Neural crest cell (in vitro differentiated cells): ENCODE measurements around the gene KSR1. TPM values are rescaled to one million over a fixed set of nuclear protein-coding genes. Genes with fewer than 3 reads are reported as not detected.

Experiments used
- DNase-seq: peaks from one replicate; pipeline ENCODE4 v3.0.0; 2021; ENCODE audit warnings: low read depth, mixed read lengths, low spot score
- H3K27ac Mint-ChIP-seq: one replicate; pipeline ENCODE4 v1.8.0; 2021; ENCODE audit warnings: mild to moderate bottlenecking, mixed read lengths; ENCODE audit not compliant: unreplicated experiment
- H3K27me3 Mint-ChIP-seq: 2 replicates; pipeline ENCODE4 v1.8.0; 2021; ENCODE audit warnings: low read depth, mild to moderate bottlenecking, mixed read lengths
- H3K36me3 Mint-ChIP-seq: 2 replicates; pipeline ENCODE4 v1.8.0; 2021; ENCODE audit warnings: low read depth, mild to moderate bottlenecking, mixed read lengths
- H3K4me1 Mint-ChIP-seq: 2 replicates; pipeline ENCODE4 v1.8.0; 2021; ENCODE audit warnings: mixed read lengths
- H3K4me3 Mint-ChIP-seq: one replicate; pipeline ENCODE4 v1.8.0; 2021; ENCODE audit warnings: mild to moderate bottlenecking, mixed read lengths
- H3K9me3 Mint-ChIP-seq: 2 replicates; pipeline ENCODE4 v1.8.0; 2021; ENCODE audit warnings: mixed read lengths
- CTCF ChIP-seq: fragments of 200-600 bp; sonication (generic); conservative IDR thresholded peaks from 2 replicates; pipeline ENCODE4 v1.5.0; 2021; ENCODE audit warnings: antibody characterized with exemption, mild to moderate bottlenecking
- total RNA-seq: library from RNA; stranded (reverse); gene quantifications from 2 replicates; pipeline ENCODE4 v1.2.1, GENCODE V29; 2021

The KSR1 gene
- total RNA-seq, 1 donor from 2014 or later = 28.0 TPM

GRCh38 chr17:27585153-27585681 lies 129.0 kb downstream of the KSR1 start:
- peaks cover 3% of the 10 kb centered on the region for H3K36me3 Mint-ChIP-seq
- H3K27ac Mint-ChIP-seq = peak overlapping the region; percentile 62
- no peak for DNase-seq
- no peak for TF ChIP-seq CTCF
- no peak overlapping the region for H3K4me3 Mint-ChIP-seq
- H3K27me3 Mint-ChIP-seq = no peaks in the 10 kb centered on the region
- H3K4me1 Mint-ChIP-seq = no peaks in the 10 kb centered on the region
- H3K9me3 Mint-ChIP-seq = no peaks in the 10 kb centered on the region

- no peak for TF ChIP-seq CTCF
- no peak overlapping the region for H3K4me3 Mint-ChIP-seq
- H3K27ac Mint-ChIP-seq = no peak overlapping the region
- H3K9me3 Mint-ChIP-seq = no peaks in the 10 kb centered on the region
- H3K36me3 Mint-ChIP-seq = peaks cover 3% of the 10 kb centered on the region
- no peaks in the 10 kb centered on the region for H3K4me1 Mint-ChIP-seq
- no peak for DNase-seq
- no peaks in the 10 kb centered on the region for H3K27me3 Mint-ChIP-seq
Measured at GRCh38 chr17:27585792-27586191, 129.5 kb downstream of the KSR1 start.

- no peak overlapping the region for H3K27ac Mint-ChIP-seq
- H3K4me1 Mint-ChIP-seq = no peaks in the 10 kb centered on the region
- H3K9me3 Mint-ChIP-seq = no peaks in the 10 kb centered on the region
- TF ChIP-seq CTCF = no peak
- no peak for DNase-seq
- H3K36me3 Mint-ChIP-seq = peaks cover 3% of the 10 kb centered on the region
- H3K4me3 Mint-ChIP-seq = no peak overlapping the region
- H3K27me3 Mint-ChIP-seq = no peaks in the 10 kb centered on the region
Measured at GRCh38 chr17:27586203-27586721, 130.0 kb downstream of the KSR1 start.

GRCh38 chr17:27588354-27588753 lies 132.1 kb downstream of the KSR1 start:
- no peak overlapping the region for H3K27ac Mint-ChIP-seq
- no peak for TF ChIP-seq CTCF
- no peak for DNase-seq
- H3K36me3 Mint-ChIP-seq = peaks cover under 1% of the 10 kb centered on the region
- no peaks in the 10 kb centered on the region for H3K9me3 Mint-ChIP-seq
- H3K4me3 Mint-ChIP-seq = no peak overlapping the region
- H3K4me1 Mint-ChIP-seq = no peaks in the 10 kb centered on the region
- no peaks in the 10 kb centered on the region for H3K27me3 Mint-ChIP-seq

GRCh38 chr17:27590864-27591263 lies 134.6 kb downstream of the KSR1 start:
- no peak for DNase-seq
- Mint-ChIP-seq H3K4me1 (no peaks in the 10 kb centered on the region), H3K4me3 (no peak overlapping the region), H3K27ac (no peak overlapping the region), H3K27me3 (no peaks in the 10 kb centered on the region), H3K9me3 (no peaks in the 10 kb centered on the region), H3K36me3 (no peaks in the 10 kb centered on the region)
- TF ChIP-seq CTCF = no peak
